Upper lobe of left lung (tissue), 4 donors: ENCODE results near the gene DGCR8.

Experiments used
- EP300 ChIP-seq, 4 donors: sonication (generic); formaldehyde crosslinking; IDR thresholded peaks; one replicate each; pipeline ENCODE4 v1.5.1; 2017; ENCODE audit warnings: antibody characterized with exemption in 4 of 4, control low read depth in 2 of 4
- POLR2A ChIP-seq, 4 donors: fragments of 450-650 bp; IDR thresholded peaks; one replicate each; pipeline ENCODE4 v1.5.1; 2016 to 2017; ENCODE audit warnings: antibody characterized with exemption in 4 of 4, mild to moderate bottlenecking in 2 of 4

GRCh38 chr22:20159076-20159475 is 79.0 kb downstream of the DGCR8 start:
- TF ChIP-seq POLR2A (IDR thresholded peaks at IDR 0.05) (no peak), EP300 (IDR thresholded peaks at IDR 0.05) (no peak)
